Activated naive CD4-positive, alpha-beta T cell treated with anti-CD3 and anti-CD28 coated beads, Interleukin-2, amount 50 U/mL, for 16 hours (primary cell): ENCODE results near the gene MT1A.

Experiments used
- DNase-seq: peaks from one replicate; pipeline ENCODE4 v3.0.0-alpha.2; 2020

Gene MT1A

DNA sequence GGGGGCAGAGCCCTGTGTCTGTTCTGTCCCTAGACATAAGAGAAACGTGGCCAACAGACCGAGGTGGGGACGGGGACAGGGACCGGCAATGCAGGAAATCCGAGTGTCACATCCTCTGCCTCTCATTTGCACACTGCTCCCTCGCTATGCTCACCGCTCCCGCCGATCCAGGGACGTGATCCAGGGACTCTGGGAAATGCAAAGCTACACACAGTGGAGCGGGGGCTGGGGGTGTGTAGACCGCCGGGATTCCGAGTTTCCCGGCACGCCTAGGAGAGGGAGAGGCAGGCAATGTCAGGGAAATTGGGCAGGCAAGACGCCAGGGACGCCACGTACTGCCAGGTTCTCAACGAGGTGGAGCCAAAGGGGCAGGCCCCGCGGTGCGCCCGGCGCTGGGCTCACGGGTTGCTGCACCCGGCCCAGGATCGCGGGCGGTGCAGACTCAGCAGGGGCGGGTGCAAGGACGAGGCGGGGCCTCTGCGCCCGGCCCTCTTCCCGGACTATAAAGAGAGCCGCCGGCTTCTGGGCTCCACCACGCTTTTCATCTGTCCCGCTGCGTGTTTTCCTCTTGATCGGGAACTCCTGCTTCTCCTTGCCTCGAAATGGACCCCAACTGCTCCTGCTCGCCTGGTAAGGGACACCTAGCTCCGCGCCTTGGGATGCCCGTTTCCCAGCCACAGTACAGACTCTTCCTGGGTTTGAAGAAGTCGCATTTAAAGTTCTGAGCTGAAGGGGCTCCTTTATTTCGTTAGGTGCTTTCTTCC lies 43.7 kb downstream of the MT1A start, which contains the start of gene MT1X:
TSS of gene MT1X (plus strand) at position 532 of the 764 bp plus-strand sequence. CDS start at position 603, 71 bp downstream.
- DNase-seq = peak; percentile 90

DNA sequence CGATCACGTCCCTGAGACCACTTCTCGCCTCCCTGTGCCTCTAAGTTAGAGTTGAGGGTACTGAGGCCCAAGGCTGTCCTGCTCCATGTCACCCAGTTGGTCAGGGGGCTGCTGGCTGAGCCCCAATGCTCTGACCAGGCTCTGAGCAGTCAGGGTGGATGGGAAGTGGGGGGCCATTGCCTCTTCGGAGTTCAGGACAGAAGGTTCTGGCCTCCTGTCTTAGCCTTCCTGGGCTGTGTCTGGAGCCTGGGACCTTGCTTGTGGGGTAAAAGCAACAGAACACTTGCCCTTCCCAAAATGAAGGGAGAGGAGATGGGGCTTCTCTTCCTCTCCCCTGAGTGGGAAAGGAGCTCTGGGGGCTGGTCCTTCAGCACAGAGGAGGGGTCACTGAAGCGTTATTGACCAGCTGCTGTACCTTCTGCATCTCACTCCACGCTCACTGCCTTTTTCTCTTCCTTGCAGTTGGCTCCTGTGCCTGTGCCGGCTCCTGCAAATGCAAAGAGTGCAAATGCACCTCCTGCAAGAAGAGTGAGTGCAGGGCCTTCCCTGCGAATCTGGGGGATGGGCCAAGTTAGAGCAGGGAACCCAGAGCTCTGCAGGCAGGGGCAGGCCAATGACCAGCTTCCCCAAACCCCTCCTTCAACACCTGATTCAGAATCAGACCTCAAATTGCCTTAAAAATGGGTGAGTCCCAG lies 44.4 kb downstream of the MT1A start:
- DNase-seq = no peak

DNA sequence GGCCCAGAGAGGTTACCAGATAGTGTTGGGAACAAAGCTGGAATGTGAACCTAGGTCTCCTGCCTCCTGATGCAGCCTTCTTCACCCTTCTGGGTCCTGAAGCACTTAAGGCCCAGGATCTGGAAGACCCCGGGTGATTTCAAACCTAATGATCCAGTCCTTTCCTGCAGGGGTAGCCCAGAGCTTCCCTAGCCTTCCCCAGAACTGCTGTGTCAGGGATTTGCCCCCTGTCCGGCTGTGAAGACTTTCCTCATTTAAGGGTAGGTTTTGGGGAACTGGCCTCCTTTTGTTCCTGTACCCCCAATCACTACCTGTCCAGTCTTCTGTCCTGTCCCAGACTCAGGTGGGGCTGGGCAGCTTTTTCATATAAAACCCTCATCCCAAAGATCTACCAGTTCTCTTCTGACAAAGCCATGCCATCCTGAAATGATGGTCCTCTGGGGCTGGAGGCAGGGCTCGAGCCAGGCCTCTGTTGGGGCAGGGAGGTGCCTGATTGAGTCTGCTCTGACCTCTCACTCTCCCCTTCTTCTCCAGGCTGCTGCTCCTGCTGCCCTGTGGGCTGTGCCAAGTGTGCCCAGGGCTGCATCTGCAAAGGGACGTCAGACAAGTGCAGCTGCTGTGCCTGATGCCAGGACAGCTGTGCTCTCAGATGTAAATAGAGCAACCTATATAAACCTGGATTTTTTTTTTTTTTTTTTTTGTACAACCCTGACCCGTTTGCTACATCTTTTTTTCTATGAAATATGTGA lies 45.1 kb downstream of the MT1A start:
- no peak for DNase-seq

DNA sequence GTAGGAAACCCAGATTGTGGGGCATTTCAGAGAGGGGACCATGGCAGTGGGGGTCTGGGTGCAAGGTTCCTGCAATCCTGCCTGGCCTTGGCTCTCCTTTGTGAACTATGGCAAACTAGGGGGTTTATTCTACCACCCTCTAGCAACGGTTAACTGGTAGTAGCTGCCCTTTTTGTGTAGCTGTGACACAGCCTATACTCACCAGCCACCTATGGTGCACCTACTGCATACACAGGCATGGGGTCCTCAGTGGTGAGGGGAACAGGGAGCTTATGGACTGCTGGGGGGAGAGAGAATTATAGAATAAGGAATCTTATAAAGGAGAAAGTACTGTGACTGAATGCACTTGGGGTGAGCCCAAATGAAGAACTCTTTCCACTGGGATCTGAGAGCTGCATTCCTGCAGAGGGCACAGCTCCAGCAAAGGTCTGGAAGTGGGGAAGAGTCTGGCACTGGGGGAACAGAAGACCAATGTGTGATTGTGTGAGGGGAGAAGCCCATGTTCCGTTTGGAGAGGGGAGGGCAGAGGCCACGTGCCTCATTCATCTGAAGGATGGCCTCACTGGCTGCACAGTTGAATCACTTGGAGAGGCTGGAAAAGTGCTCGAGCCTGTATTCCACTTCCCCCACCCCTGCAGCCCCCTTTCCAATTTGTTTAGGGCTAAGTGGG lies 45.9 kb downstream of the MT1A start:
- DNase-seq = no peak

DNA sequence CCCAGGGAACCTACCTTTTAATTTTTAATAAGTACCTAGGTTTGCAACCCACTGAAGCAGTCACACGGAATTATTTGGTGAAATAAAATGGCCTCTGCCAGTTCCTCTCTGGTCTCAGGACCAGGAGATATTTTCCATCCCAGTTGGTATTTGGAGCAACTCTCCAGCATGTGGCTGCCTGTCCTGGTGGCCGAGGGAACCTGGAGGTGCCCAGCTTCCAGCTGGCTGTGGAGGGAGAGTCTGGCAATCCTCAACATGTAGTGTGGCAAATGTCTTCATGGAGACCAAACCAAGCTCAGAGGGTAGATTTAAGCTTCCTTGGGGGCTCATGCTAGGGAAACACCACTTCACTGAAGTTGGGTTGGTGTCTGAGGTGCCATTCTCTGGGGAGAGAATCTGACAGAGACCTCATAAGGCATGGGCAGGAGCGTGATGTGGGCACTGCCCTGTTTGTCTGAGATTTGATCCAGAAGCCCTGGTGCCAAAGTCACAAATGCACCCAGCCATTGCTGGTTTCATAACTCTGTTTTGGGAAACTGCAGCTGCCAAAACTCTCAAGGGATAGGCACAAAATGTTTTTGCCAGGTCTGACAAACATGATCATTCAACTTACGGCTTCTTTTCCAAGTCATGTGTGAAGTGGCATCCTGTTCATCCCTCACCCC lies 46.6 kb downstream of the MT1A start:
- DNase-seq = no peak

DNA sequence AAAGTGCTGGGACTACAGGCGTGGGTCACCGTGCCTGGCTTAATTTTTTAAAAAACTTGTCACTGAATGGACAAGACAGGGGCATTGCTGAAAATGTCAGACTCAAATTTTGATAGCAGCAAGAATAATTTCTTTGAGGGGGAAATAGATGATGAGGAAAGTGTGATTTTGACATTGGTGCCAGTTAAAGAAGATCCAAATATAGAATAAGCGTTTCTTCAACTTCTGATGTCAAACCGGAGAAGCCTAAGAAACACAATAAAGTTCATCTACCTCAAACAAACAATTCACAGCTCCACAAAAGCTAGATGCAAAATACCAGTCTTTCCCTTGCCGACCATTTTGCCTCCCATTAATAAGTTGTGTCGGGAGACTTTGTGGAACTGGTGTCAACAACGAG lies 48.3 kb downstream of the MT1A start:
- DNase-seq = no peak

DNA sequence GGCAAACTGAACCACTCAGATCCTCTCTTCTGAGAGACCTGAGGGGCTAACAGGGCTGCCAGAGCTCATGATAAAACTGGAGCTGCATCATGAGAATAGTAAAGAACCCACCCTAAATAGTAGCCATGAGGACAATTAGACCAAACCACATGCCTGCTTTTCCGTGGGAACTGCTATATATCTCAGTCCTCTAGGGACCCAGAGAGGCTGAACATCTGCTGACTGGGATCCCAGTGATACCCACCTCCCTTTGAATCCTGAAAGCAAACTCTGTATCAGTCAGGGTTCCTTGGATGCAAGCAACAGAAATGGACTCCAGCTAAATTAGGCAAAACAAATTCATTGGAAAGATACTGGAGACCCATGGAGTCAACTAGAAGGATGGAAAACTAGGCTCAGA lies 50.3 kb downstream of the MT1A start:
- DNase-seq = no peak

- DNase-seq = no peak
Measured at GRCh38 chr16:56689171-56689570, 50.7 kb downstream of the MT1A start.
